Heart left ventricle (tissue), 16 donors: ENCODE results near the gene LMO2. TPM values are rescaled to one million over a fixed set of nuclear protein-coding genes. Genes with fewer than 3 reads are reported as not detected.

ENCODE experiments used
- ATAC-seq, 4 donors: fragments of 200-7000 bp; cut with Tn5 transposase; one replicate each; pipeline ENCODE4 v1.9.1; 2020 to 2022; ENCODE audit warnings: moderate library complexity in 4 of 4, mild to moderate bottlenecking in 3 of 4, moderate number of reproducible peaks in 1 of 4
- DNase-seq, 5 donors: peaks; one replicate each; pipeline ENCODE4 v3.0.0-alpha.2; 2020
- H3K27ac ChIP-seq, 12 donors: fragments of 200-600 bp; sonication (generic) in 4 of 12; one replicate each; pipeline versions ENCODE4 v1.5.0 to v1.8.0; 2016 to 2022; ENCODE audit warnings: mild to moderate bottlenecking in 2 of 12
- H3K27me3 ChIP-seq, 9 donors: fragments of 200-600 bp; sonication (generic) in 2 of 9; one replicate each; pipeline versions ENCODE4 v1.5.1 to v1.8.0; 2016 to 2022; ENCODE audit warnings: mild to moderate bottlenecking in 3 of 9
- H3K36me3 ChIP-seq, 9 donors: fragments of 200-600 bp; sonication (generic) in 2 of 9; one replicate each; pipeline versions ENCODE4 v1.5.0 to v1.8.0; 2018 to 2022; ENCODE audit warnings: mild to moderate bottlenecking in 2 of 9
- H3K4me1 ChIP-seq, 12 donors: fragments of 200-600 bp; sonication (generic) in 4 of 12; one replicate each; pipeline versions ENCODE4 v1.5.0 to v1.8.0; 2016 to 2022; ENCODE audit warnings: mild to moderate bottlenecking in 3 of 12
- H3K4me3 ChIP-seq, 12 donors: fragments of 200-600 bp; sonication (generic) in 4 of 12; one replicate each; pipeline versions ENCODE4 v1.5.0 to v1.8.0; 2017 to 2022; ENCODE audit warnings: mild to moderate bottlenecking in 9 of 12, moderate library complexity in 4 of 12
- H3K9me3 ChIP-seq, 12 donors: fragments of 200-600 bp; sonication (generic) in 4 of 12; one replicate each; pipeline versions ENCODE4 v1.5.0 to v1.8.0; 2016 to 2022; ENCODE audit warnings: mild to moderate bottlenecking in 1 of 12
- CTCF ChIP-seq, 12 donors: fragments of 200-600 bp; sonication (generic) in 4 of 12; IDR thresholded peaks; one replicate each; pipeline versions ENCODE4 v1.5.0 to v1.8.0; 2018 to 2022; ENCODE audit warnings: antibody characterized with exemption in 12 of 12, mild to moderate bottlenecking in 5 of 12
- POLR2A ChIP-seq, 2 donors: fragments of 450-650 bp; IDR thresholded peaks; one replicate each; pipeline ENCODE4 v1.6.1; 2017; ENCODE audit warnings: antibody characterized with exemption in 2 of 2, mild to moderate bottlenecking in 2 of 2, moderate library complexity in 2 of 2
- WGBS, 4 donors: extraction: QIAGEN DNeasy Blood & Tissue Kit in 2 of 4; methylation state at CpG; one replicate each; pipeline versions ENCODE4 v1.1.5 to v1.1.7; 2013 to 2018; 5-methylcytosine and 5-hydroxymethylcytosine counted together
- intact Hi-C, 10 donors: fragments of 100-400 bp; cut with DNase I; formaldehyde crosslinking; loops; one replicate each; pipeline versions ENCODE4 v1.11.1 to v1.14.2; 2022
- polyA plus RNA-seq, 2 donors: library from polyadenylated mRNA; stranded (reverse); fragments of 200-250 nt; gene quantifications; one replicate each; pipeline ENCODE4 v1.2.3, GENCODE V29; 2013
- total RNA-seq, 9 donors: library from RNA; depleted of rRNA in 2 of 9; stranded (reverse); fragments of >200 nt in 2 of 9; fragmentation: NEBNext Ultra II Directional in 3 of 9; extraction: Animal tissue kit (Norgen Biotek cat#: 25700) in 3 of 9; gene quantifications; one replicate each; pipeline versions ENCODE4 v1.1.0 to v1.2.4, GENCODE V29; 2016 to 2023
- donor health status: ischemic (EF 13 %, LVEDD 7.1; RV severe dilation, severe dysfunction).
- donor health status: healthy with polysubstance abuse.
- donor health status: DM: no; HTN: yes; CAD: no.
- donor health status: DM: no; HTN: no; CAD: no.
- donor health status: ischemic (EF 25% LVEDD 6.9; RV normal size, moderate dysfunction).
- donor health status: ischemic (EF 25% LVEDD 5.7; RV mildly dilated, moderate dysfunction).
- donor health status: healthy.
- donor health status: DM: yes; HTN: yes; CAD: no.
- donor health status: ischemic (EF 35%, LVEDD 5.7; RV mildly dilated, moderate dysfunction).
- donor health status: nonischemic (EF 11% LVEDD 7.7; RV severe dilation, severe dysfunction).
- donor health status: DM: yes; HTN: yes; CAD: no.
- donor health status: PGD.
- donor health status: ischemic (EF 29% LVEDD 5.4; RV normal size, mild dysfunction).
- donor health status: nonischemic (EF 23%, LVEDD 6.1; RV moderate dilation, normal function).

Gene LMO2
- total and polyA plus RNA-seq, 11 donors, result 4.5 to 29.6 (median 8.7) TPM

GRCh38 chr11:33910296-33910957 is 18.6 kb upstream of the LMO2 start:
- intact Hi-C loops, result no loop called here
- H3K9me3 ChIP-seq, result peaks cover 0 to 12% (median 0%) of the 10 kb centered on the region in 12 donors
- no peaks in the 10 kb centered on the region for H3K36me3 ChIP-seq
- TF ChIP-seq POLR2A (IDR thresholded peaks at IDR 0.05), result no peak
- no peak for TF ChIP-seq CTCF (IDR thresholded peaks at IDR 0.05)
- WGBS, 4 donors, result 55 to 67% (median 62%) methylated on average over 6 of the region's 6 CpGs
- H3K27me3 ChIP-seq, result peaks cover 0 to 2% (median 0%) of the 10 kb centered on the region in 9 donors
- ATAC-seq (no peak), DNase-seq (no peak)
- H3K27ac ChIP-seq, result no peak overlapping the region
- peaks cover 0 to 55% (median 0%) of the 10 kb centered on the region in 12 donors for H3K4me1 ChIP-seq
- H3K4me3 ChIP-seq, result no peak overlapping the region

- H3K9me3 ChIP-seq, result peaks cover 0 to 13% (median 0%) of the 10 kb centered on the region in 12 donors
- H3K36me3 ChIP-seq, result no peaks in the 10 kb centered on the region
- intact Hi-C loops, result no loop called here
- H3K4me3 ChIP-seq, result no peak overlapping the region
- H3K27me3 ChIP-seq, result peaks cover 0 to 2% (median 0%) of the 10 kb centered on the region in 9 donors
- ATAC-seq, result no peak
- H3K4me1 ChIP-seq, result peaks cover 0 to 55% (median 0%) of the 10 kb centered on the region in 12 donors
- TF ChIP-seq POLR2A (IDR thresholded peaks at IDR 0.05) (no peak), CTCF (IDR thresholded peaks at IDR 0.05) (no peak)
- no peak overlapping the region for H3K27ac ChIP-seq
- no peak for DNase-seq
Measured at GRCh38 chr11:33909552-33909951, 17.7 kb upstream of the LMO2 start.

DNA sequence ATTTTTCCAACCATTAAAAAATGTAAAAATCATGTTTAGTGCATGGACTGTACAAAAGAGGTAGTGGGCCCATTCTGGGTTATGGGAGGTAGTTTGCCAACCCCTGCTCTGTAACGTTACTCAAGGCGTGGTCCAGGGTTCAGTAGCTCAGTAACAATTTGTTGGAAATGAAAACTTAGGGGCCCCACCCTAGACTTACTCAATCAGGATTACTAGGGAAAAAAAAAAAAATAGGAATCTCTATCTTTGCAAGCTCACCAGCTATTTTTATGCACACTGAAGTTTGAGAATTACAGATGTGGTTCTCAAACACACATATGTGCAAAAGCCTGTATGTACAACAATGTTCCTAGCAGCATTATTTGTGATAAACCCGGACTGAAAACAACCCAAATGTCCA is 17.3 kb upstream of the LMO2 start:
- no peak for ATAC-seq

DNA sequence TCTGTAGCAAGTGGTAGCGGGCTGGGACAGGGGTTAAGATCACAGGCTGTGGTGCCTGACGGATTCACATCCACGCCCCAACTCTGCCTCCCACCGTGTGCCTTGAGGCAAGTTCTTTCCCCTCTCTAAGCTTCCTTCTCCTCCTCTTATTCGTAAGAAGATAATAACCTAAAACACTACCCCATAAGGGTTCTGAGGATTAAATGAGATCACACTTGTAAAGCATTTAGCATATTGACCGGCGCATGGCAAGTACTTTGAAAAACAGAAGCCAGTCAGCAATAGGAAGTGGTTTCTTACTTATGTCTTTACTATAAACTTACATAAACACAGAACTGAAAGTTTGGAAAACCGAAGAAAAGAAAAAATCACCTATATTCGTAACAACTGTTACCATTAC is 15.5 kb upstream of the LMO2 start:
- TF ChIP-seq CTCF (IDR thresholded peaks at IDR 0.05), result no peak
- no peak for TF ChIP-seq POLR2A (IDR thresholded peaks at IDR 0.05)
- H3K9me3 ChIP-seq, result peaks cover 0 to 5% (median 0%) of the 10 kb centered on the region in 12 donors
- no peak overlapping the region for H3K27ac ChIP-seq
- H3K36me3 ChIP-seq, result no peaks in the 10 kb centered on the region
- peaks cover 0 to 48% (median 0%) of the 10 kb centered on the region in 12 donors for H3K4me1 ChIP-seq
- ATAC-seq (no peak), DNase-seq (no peak)
- no peak overlapping the region for H3K4me3 ChIP-seq
- intact Hi-C loops, result no loop called here
- 70 to 88% (median 77%) methylated on average over 9 of the region's 9 CpGs for WGBS, 4 donors
- peaks cover 0 to 2% (median 0%) of the 10 kb centered on the region in 9 donors for H3K27me3 ChIP-seq

More for the DNA sequence above, 17.3 kb upstream of the LMO2 start:
- Histone ChIP-seq H3K36me3 (no peaks in the 10 kb centered on the region), H3K27ac (no peak overlapping the region), H3K9me3 (peaks cover 0 to 11% (median 0%) of the 10 kb centered on the region in 12 donors), H3K27me3 (peaks cover 0 to 2% (median 0%) of the 10 kb centered on the region in 9 donors), H3K4me1 (peaks cover 0 to 55% (median 0%) of the 10 kb centered on the region in 12 donors), H3K4me3 (no peak overlapping the region)
- WGBS, 4 donors, result 71 to 81% (median 77%) methylated on average over 3 of the region's 3 CpGs
- no peak for TF ChIP-seq POLR2A (IDR thresholded peaks at IDR 0.05)
- no peak for DNase-seq
- intact Hi-C loops, result no loop called here
